T-helper 22 cell (primary cell): ENCODE data around the gene FXYD4.
A peak's percentile ranks its signal among the peaks of the same experiment; 100 is the strongest.
"Not testable (repeated sequence)": the region's sequence is repeated elsewhere in the genome, so short reads cannot be mapped to it uniquely, and the experiment has no call there.

Source experiments
- DNase-seq: peaks from one replicate; pipeline ENCODE4 v3.0.0-alpha.2; 2020; ENCODE audit warnings: low read depth

Gene FXYD4

DNA sequence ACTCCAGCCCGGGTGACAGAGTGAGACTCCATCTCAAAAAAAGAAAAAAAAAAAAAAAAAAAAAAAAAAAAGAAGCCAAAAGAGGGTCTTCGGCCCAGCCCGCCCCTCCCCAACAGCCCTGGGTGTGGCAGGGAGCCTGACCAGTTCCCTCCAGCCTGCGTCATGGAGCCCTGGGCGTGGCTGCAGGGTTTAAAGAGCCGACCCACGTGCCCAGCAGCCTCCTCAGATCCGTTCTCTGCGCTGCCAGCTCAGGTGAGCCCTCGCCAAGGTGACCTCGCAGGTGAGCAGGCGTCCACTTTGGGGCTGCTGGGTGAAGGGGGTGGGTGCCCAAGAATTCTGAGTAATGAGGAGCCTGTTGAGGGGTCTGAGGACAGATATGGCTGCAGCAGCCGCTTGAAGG lies at the start of gene FXYD4:
Gene FXYD4, plus strand, starts transcription at position 219 of the 400 bp plus-strand sequence. CDS start 2,111 bp downstream, outside the sequence.
- no peak for DNase-seq

DNA sequence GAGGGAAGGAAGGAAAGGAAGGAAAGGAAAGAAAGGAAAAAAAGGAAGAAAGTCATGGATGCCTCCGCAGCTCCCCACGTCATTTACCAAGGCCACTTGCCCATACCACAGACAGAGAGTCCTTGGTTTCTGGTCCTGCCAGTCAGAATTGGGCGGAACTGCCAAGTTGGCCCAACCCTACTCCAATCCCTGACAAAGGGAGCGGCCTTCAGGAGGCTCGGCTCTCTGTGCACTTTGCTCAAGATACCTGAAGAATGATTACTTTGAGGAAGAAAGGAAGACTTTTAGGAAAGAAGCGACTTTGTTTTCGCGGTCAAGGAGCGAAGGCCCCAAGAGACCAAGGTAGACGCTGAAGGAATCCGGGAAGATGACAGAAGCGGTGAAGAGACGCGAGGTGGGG lies 49.1 kb upstream of the FXYD4 start:
- DNase-seq = no peak

- peak; percentile 80 for DNase-seq
Measured at GRCh38 chr10:43322769-43323168, 48.7 kb upstream of the FXYD4 start.

DNA sequence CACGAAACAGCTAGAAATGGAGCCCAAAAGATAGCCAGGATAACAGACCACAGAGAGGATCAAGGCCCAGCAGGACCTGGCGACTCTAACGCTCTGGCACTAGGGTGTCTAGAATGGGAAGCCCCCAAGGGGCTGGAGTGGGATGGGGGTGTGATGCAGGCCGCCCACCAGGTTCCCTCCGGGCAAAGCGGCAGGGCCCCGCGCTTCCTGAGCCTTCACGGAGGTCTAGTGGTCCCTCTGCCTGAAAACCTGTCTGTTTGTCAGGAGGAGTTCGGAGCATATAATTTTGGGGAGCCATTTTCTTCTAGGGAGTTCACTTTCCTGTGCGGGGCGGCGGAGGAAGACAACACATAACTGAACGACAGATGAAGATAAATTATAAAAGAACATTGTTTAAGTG lies 48.2 kb upstream of the FXYD4 start:
- DNase-seq = no peak

- no peak for DNase-seq
Measured at GRCh38 chr10:43324876-43325275, 46.6 kb upstream of the FXYD4 start.

DNA sequence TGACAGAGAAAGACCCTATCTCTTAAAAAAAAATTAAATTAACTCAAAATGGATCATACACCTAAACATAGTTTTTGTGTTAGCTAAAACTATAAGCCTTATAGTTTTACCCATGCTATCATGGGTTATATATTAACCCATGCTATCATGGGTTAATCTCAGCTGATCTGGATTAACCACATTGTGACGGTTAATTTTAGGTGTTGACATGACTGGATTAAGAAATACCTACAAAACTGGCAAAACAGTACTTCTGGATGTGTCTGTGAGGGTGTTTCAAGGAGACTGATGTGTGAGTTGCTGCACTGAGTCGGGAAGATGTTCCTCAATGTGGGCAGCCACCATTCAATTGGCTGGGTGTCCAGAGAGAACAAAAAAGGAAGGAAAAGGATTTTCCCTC lies 44.3 kb upstream of the FXYD4 start:
- DNase-seq = no peak

DNA sequence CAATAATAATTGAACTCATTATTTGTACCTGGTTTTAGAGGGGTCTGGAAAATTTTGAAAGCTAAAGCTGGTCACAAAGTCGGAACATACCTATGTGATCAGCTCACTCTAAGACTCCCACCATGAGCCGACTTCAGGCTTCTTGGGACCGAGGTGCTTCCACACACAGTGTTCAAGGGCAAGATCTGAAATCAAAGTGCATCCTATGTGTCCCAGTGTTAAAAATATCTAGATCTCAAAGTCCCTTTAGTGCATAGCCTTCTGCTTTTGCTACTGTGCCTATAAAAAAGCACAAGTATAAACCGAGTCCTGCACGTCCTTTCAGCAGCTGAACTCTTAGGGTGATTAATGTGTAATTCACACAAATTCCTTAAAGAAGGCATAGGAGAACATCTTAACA lies 43.5 kb upstream of the FXYD4 start:
- no peak for DNase-seq

- DNase-seq = not testable (repeated sequence)
Measured at GRCh38 chr10:43328810-43329209, 42.6 kb upstream of the FXYD4 start.

- DNase-seq = not testable (repeated sequence)
Measured at GRCh38 chr10:43329246-43329885, 42.1 kb upstream of the FXYD4 start.

- not testable (repeated sequence) for DNase-seq
Measured at GRCh38 chr10:43330049-43330823, 41.2 kb upstream of the FXYD4 start.

GRCh38 chr10:43330824-43331127 lies 40.7 kb upstream of the FXYD4 start:
- not testable (repeated sequence) for DNase-seq

- DNase-seq = no peak
Measured at GRCh38 chr10:43333653-43334052, 37.8 kb upstream of the FXYD4 start.

- no peak for DNase-seq
Measured at GRCh38 chr10:43336061-43336460, 35.4 kb upstream of the FXYD4 start.

DNA sequence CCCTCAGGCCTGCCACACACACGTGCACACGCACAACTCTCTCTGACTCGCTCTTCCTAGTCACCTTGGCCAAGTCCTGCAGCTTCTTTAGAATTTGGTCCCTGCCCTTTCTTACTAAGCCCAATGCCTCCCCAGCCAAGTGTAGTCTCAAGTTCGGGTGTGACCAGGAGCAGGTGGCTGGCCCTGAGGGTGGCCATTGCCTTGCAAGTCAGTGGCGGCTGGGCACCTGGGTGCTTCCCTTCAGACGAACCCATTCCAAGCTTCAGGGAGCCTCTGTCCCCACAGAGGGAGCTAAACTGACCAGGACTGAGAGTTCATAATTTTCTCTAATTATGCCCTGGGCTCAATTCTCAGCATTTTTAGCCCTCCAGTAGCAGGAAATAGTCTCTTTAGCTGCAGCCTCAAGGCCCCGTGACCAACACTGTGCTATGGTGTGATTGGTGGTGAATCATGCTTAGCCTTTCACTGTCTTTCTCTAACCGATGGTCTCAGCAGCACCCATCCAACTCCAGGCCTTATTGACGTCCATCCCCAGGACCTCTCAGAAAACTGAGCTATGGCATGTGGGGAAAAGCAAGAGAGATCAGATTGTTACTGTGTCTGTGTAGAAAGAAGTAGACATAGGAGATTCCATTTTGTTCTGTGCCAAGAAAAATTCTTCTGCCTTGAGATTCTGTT lies 34.7 kb upstream of the FXYD4 start:
- DNase-seq = no peak

GRCh38 chr10:43337536-43337935 lies 33.9 kb upstream of the FXYD4 start:
- not testable (repeated sequence) for DNase-seq

DNA sequence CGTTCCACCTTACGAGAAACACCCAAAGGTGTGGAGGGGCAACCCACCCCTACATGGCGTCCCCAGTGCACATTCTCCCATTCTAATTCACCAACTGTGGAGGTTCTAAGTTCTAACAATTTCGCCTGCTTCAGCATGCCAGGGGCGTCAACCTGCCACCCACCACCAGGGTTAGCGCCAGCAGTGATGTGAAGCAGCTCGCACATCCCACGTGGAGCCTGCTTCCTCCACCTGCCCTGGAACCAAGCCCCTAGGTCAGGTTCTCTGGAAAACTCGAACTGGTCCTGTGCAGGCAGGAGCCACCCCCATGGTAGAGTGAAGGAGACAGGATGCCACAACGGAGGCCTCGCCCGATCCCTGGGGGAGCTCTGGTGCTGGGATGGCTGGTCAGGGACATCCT lies 33.3 kb upstream of the FXYD4 start:
- no peak for DNase-seq

DNA sequence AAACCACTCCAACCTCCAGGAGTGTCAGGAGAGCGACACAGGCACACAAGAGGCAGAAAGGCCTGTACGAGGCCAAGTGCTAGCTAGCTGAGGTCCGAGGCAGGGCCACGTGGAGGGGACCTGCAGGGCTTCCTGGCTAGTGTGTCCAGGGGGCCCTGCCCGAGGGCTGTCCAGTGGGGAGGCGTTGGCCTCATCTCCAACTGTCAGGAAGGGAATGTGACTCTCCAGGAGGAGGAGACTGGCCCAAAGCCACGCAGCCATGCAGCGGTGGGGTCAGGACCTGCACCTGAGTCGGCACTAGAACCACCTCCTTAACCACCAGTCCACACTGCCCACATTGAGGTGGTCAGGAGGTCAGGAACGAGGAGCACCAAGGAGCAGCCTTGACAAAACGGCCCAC lies 32.3 kb upstream of the FXYD4 start:
- no peak for DNase-seq

GRCh38 chr10:43340101-43340500 lies 31.3 kb upstream of the FXYD4 start:
- DNase-seq = no peak

DNA sequence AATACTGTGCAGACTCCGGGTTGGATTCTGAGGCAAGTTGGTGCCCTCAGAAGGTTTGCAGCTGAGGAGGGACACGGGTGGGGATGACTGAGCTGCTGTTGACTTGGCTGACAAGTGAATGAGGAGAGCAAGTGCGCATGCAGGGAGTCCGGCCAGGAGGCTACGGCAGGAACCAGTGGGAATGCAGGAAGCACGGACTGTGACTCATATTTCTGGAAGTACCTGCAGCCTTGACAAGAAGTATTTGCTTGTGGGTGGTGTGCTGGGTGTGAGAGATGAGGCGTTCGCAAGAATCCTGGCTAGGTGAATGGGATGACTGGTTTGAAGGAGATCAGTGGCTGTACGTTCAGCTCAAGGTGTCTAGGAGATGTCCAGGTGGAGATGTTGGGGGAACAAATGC lies 30.8 kb upstream of the FXYD4 start:
- DNase-seq = no peak

DNA sequence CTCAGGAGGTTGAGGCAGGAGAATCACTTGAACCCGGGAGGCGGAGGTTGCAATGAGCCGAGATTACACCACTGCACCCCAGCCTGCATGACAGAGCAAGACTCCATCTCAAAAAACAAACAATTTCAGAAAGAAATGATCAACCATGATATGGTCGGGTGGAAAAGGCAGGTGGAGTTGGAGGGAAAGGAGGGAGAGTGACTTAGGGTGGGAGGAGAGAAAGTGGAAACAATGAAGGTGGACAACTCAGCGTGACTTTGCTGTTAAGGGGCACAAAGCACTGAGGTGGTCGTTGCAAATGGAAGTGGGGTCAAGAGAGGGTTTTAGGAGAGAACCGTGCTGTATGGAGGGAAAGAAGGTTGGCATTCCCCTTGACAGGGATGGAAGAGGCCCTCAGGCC lies 30.0 kb upstream of the FXYD4 start:
- no peak for DNase-seq

DNA sequence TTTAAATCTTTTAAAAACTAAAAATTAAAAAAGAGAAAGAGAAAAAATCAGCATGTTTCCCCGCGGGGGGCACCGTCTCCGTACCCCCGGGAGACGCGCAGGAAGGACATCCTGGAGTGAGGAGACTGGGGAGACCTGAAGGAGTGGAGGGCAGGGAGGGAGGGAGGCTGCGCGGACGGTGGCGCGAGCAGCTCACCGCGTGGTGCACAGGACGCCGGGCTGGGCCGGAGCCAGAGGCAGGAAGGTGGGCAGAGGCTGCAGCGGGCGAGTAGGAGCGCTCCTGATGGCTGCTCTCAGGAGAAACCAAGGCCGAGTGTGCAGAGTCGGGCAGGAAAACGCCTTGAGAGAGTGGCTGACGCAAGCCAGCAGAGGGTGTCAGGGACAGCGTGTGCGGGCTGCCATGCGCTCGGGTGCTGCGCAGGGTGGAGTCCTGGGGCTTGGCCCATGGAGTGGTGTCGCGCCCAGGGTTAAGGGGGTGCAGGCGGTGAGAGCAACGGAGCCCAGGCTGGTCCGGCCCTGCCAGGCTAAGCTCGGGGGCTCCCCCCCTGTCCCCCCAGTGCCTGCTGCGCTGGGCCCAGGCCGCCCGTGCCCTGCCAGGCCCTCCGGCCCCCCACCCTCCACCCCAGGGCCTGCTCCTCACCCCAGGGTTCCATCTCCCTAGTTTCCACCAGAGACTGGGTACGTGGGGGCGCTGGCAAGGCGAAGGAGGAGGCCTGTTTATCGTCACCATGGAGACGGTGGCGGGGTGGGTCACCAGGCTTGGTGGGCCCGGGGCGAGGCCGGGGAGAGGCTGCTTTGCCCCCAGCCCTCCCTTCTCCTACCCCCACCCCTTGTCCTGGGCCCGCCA lies 28.9 kb upstream of the FXYD4 start:
- DNase-seq = no peak

DNA sequence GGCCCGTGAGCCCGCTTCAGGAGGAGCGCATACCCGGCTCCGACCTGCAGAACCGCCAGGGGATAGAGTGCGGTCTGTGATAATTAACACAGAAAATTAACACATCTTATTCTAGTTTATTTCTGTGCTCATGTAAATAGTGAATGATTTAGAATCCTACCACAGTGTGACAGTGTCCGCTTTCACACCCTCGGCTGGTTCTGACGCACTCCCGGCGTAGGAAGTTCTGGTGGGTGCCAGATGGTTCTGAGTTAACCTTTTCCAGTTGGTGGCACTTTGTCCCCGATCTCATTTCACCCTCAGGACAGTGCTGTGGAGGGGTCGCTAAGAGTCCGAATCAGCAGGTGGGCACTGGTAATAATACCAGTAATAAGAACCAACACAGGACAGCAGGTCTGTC lies 28.3 kb upstream of the FXYD4 start:
- no peak for DNase-seq
